ENCODE data around the gene SERINC5.
"Not testable (repeated sequence)": the region's sequence is repeated elsewhere in the genome, so short reads cannot be mapped to it uniquely, and the experiment has no call there.

Gene SERINC5

DNA sequence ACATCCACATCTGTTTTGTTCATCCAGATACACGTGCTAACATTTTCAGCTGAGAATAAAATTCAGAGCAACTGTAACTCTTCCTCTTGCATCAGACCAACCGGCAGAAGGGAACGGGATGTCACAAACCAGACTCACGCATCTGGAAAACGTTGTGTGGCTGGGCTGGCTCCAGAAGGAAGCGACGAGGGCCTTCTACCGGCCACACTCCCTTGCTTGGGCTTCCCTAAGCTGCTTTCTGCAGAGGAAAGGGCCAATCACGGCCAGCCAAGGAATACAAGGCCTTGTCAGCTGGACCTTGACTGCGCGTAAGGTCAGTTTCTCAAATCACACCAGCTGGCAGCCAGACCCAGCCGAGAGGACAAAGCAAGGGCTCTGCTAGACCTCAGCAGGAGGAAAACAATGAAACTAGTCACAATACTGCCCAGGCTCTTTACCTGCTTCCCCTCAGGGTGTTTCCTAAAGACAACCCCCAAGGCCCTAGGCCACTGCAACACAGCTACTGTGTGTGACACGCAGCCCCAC is 114.6 kb downstream of the SERINC5 start:
- DNase-seq (ENCODE audit: low spot score), result no peak
- in situ Hi-C loops (cut with MboI; ENCODE audit: low pct_unique_long_range_greater_than_20kb, low sequenced_read_pairs, unreplicated experiment), result no loop called here

DNA sequence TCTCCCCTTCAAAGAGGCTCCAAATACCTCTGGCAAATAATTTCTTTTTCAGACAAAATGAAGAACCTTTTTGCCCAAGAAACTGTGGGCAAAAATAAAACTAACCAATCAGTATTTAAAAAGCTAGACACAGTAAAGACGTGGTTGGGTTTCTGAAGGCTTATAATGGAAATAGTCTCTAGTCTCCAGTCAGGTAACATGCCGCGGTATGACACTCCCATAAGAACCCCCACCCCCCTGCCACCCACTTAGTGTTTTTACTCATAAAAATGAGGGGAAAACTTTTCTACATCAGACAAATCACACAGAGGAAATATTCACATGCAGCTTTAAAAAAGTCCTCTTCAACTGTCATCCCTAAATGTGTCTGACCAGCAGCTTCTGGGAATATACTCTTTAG is 115.4 kb downstream of the SERINC5 start:
- no peak for DNase-seq (ENCODE audit: low spot score)
- TF ChIP-seq, protein P1, sequence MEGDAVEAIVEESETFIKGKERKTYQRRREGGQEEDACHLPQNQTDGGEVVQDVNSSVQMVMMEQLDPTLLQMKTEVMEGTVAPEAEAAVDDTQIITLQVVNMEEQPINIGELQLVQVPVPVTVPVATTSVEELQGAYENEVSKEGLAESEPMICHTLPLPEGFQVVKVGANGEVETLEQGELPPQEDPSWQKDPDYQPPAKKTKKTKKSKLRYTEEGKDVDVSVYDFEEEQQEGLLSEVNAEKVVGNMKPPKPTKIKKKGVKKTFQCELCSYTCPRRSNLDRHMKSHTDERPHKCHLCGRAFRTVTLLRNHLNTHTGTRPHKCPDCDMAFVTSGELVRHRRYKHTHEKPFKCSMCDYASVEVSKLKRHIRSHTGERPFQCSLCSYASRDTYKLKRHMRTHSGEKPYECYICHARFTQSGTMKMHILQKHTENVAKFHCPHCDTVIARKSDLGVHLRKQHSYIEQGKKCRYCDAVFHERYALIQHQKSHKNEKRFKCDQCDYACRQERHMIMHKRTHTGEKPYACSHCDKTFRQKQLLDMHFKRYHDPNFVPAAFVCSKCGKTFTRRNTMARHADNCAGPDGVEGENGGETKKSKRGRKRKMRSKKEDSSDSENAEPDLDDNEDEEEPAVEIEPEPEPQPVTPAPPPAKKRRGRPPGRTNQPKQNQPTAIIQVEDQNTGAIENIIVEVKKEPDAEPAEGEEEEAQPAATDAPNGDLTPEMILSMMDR (IDR thresholded peaks at IDR 0.05; ENCODE audit: extremely low read depth, insufficient read depth, missing control alignments), result no peak

More for the DNA sequence above, 114.6 kb downstream of the SERINC5 start:
- TF ChIP-seq, protein P1 (IDR thresholded peaks at IDR 0.05; ENCODE audit: extremely low read depth, insufficient read depth, missing control alignments), result no peak

DNA sequence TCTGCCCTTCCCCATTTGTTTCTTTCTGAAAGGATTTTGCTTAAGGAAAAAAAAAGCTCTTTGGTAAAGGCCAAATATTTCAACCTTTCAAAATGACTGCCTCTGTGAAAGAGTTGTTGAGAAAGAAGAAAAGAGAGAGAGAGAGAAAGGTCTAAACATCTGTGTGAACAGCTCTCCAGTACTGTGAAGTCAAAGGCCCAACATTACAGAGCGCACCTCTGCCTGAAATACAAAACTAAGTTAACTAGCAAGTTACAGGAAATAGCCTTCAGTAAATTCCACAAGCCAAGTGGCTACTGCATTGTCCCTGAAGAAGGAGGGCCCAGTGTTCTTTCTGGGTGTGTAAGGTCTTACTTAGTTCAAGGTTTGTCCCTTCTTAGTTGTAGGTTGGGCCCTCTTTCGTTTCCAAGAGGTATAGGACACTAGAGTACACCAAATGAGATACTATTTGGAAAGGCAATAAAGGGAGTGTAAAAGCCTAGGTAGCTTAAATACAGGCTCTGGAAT is 116.3 kb downstream of the SERINC5 start:
- in situ Hi-C loops (cut with MboI; ENCODE audit: low pct_unique_long_range_greater_than_20kb, low sequenced_read_pairs, unreplicated experiment), result no loop called here
- TF ChIP-seq, protein P1 (IDR thresholded peaks at IDR 0.05; ENCODE audit: extremely low read depth, insufficient read depth, missing control alignments), result no peak

More for the DNA sequence above, 115.4 kb downstream of the SERINC5 start:
- in situ Hi-C loops (cut with MboI; ENCODE audit: low pct_unique_long_range_greater_than_20kb, low sequenced_read_pairs, unreplicated experiment), result no loop called here

DNA sequence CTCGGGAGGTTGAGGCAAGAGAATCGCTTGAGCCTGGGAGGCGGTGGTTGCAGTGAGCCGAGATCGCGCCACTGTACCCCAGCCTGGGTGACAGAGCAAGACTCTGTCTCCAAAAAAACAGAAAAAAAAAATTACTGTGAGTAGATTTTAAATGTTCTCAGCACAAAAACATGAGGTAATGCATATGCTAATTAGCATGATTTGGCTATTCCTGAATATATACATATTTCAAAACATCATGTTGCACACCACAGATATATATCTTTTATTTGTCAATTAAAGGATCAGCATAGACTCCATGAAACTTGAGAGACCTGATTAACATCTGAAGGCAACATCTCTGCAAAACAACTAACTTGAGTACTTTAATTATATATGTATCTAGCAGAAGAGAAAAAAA is 117.4 kb downstream of the SERINC5 start:
- DNase-seq (ENCODE audit: low spot score), result no peak
- in situ Hi-C loops (cut with MboI; ENCODE audit: low pct_unique_long_range_greater_than_20kb, low sequenced_read_pairs, unreplicated experiment), result no loop called here
- TF ChIP-seq, protein P1 (IDR thresholded peaks at IDR 0.05; ENCODE audit: extremely low read depth, insufficient read depth, missing control alignments), result no peak

More for the DNA sequence above, 116.3 kb downstream of the SERINC5 start:
- no peak for DNase-seq (ENCODE audit: low spot score)

DNA sequence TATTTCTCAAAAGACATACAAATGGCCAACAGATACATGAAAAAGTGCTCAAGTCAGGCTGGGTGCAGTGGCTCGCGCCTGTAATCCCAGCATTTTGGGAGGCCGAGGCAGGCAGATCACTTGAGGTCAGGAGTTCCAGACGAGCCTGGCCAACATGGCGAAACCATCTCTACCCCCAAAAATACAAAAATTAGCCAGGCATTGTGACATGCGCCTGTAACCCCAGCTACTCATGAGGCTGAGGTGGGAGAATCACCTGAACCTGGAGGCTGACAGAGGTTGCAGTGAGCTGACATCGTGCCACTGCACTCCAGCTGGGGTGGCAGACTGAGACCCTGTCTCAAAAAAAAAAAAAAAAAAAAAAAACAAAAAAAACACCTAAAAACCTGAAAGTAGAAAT is 119.0 kb downstream of the SERINC5 start:
- in situ Hi-C loops (cut with MboI; ENCODE audit: low pct_unique_long_range_greater_than_20kb, low sequenced_read_pairs, unreplicated experiment); DNase-seq (ENCODE audit: low spot score): not testable (repeated sequence)

DNA sequence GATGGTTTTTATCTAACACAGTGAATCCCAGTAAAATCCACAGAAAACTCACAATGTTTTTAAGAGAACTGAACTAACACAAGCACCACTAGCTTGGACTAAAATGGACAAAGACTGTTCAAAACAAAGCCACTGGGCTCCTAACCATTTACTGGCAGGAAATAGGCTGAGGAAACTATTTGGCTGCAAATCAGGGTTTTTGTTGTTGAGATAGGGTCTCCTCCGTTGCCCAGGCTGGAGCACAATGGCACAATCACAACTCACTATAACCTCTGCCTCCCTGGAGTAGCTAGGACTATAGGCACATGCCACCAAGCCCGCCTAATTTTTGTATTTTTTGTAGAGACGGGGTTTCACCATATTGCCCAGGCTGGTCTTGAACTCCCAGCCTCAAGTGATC is 121.0 kb downstream of the SERINC5 start:
- TF ChIP-seq, protein P1 (IDR thresholded peaks at IDR 0.05; ENCODE audit: extremely low read depth, insufficient read depth, missing control alignments), result no peak
- in situ Hi-C loops (cut with MboI; ENCODE audit: low pct_unique_long_range_greater_than_20kb, low sequenced_read_pairs, unreplicated experiment), result no loop called here
- DNase-seq (ENCODE audit: low spot score), result no peak

DNA sequence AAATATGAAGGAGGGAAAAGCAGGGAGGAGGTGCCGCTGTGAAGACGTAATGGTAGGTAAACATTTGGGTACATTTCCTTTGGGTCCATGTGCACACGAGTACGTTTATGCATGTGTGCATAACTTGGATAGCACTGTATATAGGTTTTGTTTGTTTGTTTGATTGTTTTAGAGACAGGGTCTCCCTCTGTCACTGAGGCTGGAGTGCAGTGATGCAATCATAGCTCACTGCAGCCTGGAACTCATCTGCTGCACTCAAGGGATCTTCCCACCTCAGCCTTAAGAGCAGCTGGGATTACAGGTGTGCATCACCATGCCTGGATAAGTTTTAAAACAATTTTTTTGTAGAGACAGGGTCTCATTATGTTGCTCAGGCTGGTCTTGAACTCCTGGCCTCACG is 126.7 kb downstream of the SERINC5 start:
- TF ChIP-seq, protein P1 (IDR thresholded peaks at IDR 0.05; ENCODE audit: extremely low read depth, insufficient read depth, missing control alignments), result no peak
- in situ Hi-C loops (cut with MboI; ENCODE audit: low pct_unique_long_range_greater_than_20kb, low sequenced_read_pairs, unreplicated experiment), result no loop called here
- DNase-seq (ENCODE audit: low spot score), result no peak

Measured in GM13977 (cell line).